ENCODE measurements around the gene KLHL6.

- TF ChIP-seq CTCF (IDR thresholded peaks at IDR 0.05) (no peak), EP300 (IDR thresholded peaks at IDR 0.05) (no peak)
Measured at GRCh38 chr3:183553334-183554026, 2.0 kb downstream of the KLHL6 start.

Data from upper lobe of left lung (tissue), 4 donors.